ENCODE data around the gene FTH1.

GRCh38 chr11:61969838-61970662, 2.6 kb upstream of the FTH1 start:
- TF ChIP-seq HDGF (IDR thresholded peaks at IDR 0.05; ENCODE audit: borderline replicate concordance) (no peak), SP1 (IDR thresholded peaks at IDR 0.05) (no peak), L3MBTL2 (conservative IDR thresholded peaks at IDR 0.05) (no peak), ZNF384 (IDR thresholded peaks at IDR 0.05) (no peak)

All from HEK293T (cell line).